Suprapubic skin (tissue), 4 donors: ENCODE data around the gene COA8. TPM values are rescaled to one million over a fixed set of nuclear protein-coding genes. Genes with fewer than 3 reads are reported as not detected.

Source experiments
- DNase-seq, 2 donors: peaks; one replicate each; pipeline ENCODE4 v3.0.0-alpha.2; 2019; ENCODE audit warnings: low spot score in 2 of 2
- H3K27ac ChIP-seq: fragments of 200-600 bp; sonication (generic); one replicate; pipeline ENCODE4 v1.5.1; 2019
- H3K27me3 ChIP-seq: fragments of 200-600 bp; sonication (generic); one replicate; pipeline ENCODE4 v1.5.1; 2019
- H3K36me3 ChIP-seq: fragments of 200-600 bp; sonication (generic); one replicate; pipeline ENCODE4 v1.5.1; 2019
- H3K4me1 ChIP-seq: fragments of 200-600 bp; sonication (generic); one replicate; pipeline ENCODE4 v1.5.1; 2019
- H3K4me3 ChIP-seq: fragments of 200-600 bp; sonication (generic); one replicate; pipeline ENCODE4 v1.5.1; 2019; ENCODE audit warnings: mild to moderate bottlenecking
- H3K9me3 ChIP-seq: fragments of 200-600 bp; sonication (generic); one replicate; pipeline ENCODE4 v1.5.1; 2019
- EP300 ChIP-seq: sonication (generic); formaldehyde crosslinking; IDR thresholded peaks from one replicate; pipeline ENCODE4 v1.6.1; 2017; ENCODE audit warnings: antibody characterized with exemption
- POLR2A ChIP-seq, 2 donors: fragments of 450-650 bp; IDR thresholded peaks; one replicate each; pipeline ENCODE4 v1.6.1; 2017; ENCODE audit warnings: antibody characterized with exemption in 2 of 2, mild to moderate bottlenecking in 2 of 2, moderate library complexity in 2 of 2
- POLR2AphosphoS5 ChIP-seq, 3 donors: sonication (generic); formaldehyde crosslinking; IDR thresholded peaks; one replicate each; pipeline ENCODE4 v1.6.1; 2017; ENCODE audit warnings: antibody characterized with exemption in 3 of 3
- WGBS: methylation state at CpG from one replicate; pipeline ENCODE4 v1.1.5; 2018; 5-methylcytosine and 5-hydroxymethylcytosine counted together
- total RNA-seq, 4 donors: library from RNA; depleted of rRNA; stranded (reverse); fragments of >200 nt; gene quantifications; one replicate each; pipeline ENCODE4 v1.1.0, GENCODE V29; 2016
- TF ChIP-seq, protein P1 (sequence below), 2 donors: fragments of 200-600 bp in 1 of 2; fragments of 450-650 bp in 1 of 2; sonication (generic) in 1 of 2; IDR thresholded peaks; one replicate each; pipeline ENCODE4 v1.5.1; 2016 to 2019; ENCODE audit warnings: antibody characterized with exemption in 2 of 2, mild to moderate bottlenecking in 1 of 2, moderate library complexity in 1 of 2

COA8 gene
- total RNA-seq, 4 donors from 2014 or later, result 17.1 to 30.3 (median 21.9) TPM

DNA sequence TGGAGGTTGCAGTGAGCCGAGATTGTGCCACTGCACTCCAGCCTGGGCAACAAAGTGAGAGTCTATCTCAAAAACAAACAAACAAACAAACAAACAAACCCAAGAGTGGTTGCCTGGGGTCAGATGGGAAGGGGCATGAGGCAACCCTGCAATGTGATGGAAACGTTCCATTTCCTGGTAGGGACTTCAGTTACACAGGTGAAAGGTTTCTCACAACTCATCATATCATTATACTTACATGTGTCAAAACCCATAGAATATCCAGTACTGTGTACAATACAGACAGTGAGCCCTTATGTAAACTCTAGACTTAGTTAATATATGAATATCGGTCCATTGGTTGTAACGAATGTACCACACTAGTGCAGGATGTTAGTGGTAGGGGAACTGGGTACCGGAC, 59.1 kb downstream of the COA8 start:
- Histone ChIP-seq H3K27me3 (no peaks in the 10 kb centered on the region), H3K9me3 (no peaks in the 10 kb centered on the region), H3K36me3 (no peaks in the 10 kb centered on the region), H3K4me3 (no peak overlapping the region), H3K4me1 (peaks cover 17% of the 10 kb centered on the region), H3K27ac (no peak overlapping the region)
- WGBS, result 94% methylated on average over 5 of the region's 5 CpGs
- DNase-seq, result no peak
- TF ChIP-seq, protein P1, sequence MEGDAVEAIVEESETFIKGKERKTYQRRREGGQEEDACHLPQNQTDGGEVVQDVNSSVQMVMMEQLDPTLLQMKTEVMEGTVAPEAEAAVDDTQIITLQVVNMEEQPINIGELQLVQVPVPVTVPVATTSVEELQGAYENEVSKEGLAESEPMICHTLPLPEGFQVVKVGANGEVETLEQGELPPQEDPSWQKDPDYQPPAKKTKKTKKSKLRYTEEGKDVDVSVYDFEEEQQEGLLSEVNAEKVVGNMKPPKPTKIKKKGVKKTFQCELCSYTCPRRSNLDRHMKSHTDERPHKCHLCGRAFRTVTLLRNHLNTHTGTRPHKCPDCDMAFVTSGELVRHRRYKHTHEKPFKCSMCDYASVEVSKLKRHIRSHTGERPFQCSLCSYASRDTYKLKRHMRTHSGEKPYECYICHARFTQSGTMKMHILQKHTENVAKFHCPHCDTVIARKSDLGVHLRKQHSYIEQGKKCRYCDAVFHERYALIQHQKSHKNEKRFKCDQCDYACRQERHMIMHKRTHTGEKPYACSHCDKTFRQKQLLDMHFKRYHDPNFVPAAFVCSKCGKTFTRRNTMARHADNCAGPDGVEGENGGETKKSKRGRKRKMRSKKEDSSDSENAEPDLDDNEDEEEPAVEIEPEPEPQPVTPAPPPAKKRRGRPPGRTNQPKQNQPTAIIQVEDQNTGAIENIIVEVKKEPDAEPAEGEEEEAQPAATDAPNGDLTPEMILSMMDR (IDR thresholded peaks at IDR 0.05), result no peak
- no peak for TF ChIP-seq EP300

- H3K36me3 ChIP-seq, result no peaks in the 10 kb centered on the region
- DNase-seq, result no peak
- no peak overlapping the region for H3K4me3 ChIP-seq
- no peak overlapping the region for H3K27ac ChIP-seq
- H3K27me3 ChIP-seq, result no peaks in the 10 kb centered on the region
- peaks cover 28% of the 10 kb centered on the region for H3K4me1 ChIP-seq
- H3K9me3 ChIP-seq, result no peaks in the 10 kb centered on the region
- 88% methylated on average over 4 of the region's 4 CpGs for WGBS
- TF ChIP-seq POLR2AphosphoS5 (IDR thresholded peaks at IDR 0.05), result no peak
- TF ChIP-seq POLR2A (IDR thresholded peaks at IDR 0.05), result no peak
These were observed 60.5 kb downstream of the COA8 start for GRCh38 chr14:103623308-103623707.

- 29% methylated on average over 10 of the region's 16 CpGs for WGBS
- Histone ChIP-seq H3K36me3 (no peaks in the 10 kb centered on the region), H3K4me1 (peaks cover 32% of the 10 kb centered on the region), H3K4me3 (no peak overlapping the region), H3K9me3 (no peaks in the 10 kb centered on the region), H3K27me3 (no peaks in the 10 kb centered on the region), H3K27ac (no peak overlapping the region)
- DNase-seq, result no peak
- TF ChIP-seq EP300 (no peak), POLR2AphosphoS5 (IDR thresholded peaks at IDR 0.05) (no peak), POLR2A (IDR thresholded peaks at IDR 0.05) (no peak)
- TF ChIP-seq, protein P1 (IDR thresholded peaks at IDR 0.05), result no peak
These were observed 61.2 kb downstream of the COA8 start for GRCh38 chr14:103623883-103624482.

- Histone ChIP-seq H3K36me3 (no peaks in the 10 kb centered on the region), H3K4me1 (peaks cover 32% of the 10 kb centered on the region), H3K4me3 (no peak overlapping the region), H3K9me3 (no peaks in the 10 kb centered on the region), H3K27me3 (no peaks in the 10 kb centered on the region), H3K27ac (peak overlapping the region; percentile 61)
- DNase-seq, result peak; percentile 91 to 93
- 6% methylated on average over 10 of the region's 10 CpGs for WGBS
- peak in 1 of 3 donors; percentile 67 for TF ChIP-seq POLR2AphosphoS5 (IDR thresholded peaks at IDR 0.05)
- no peak for TF ChIP-seq POLR2A (IDR thresholded peaks at IDR 0.05)
These were observed 62.1 kb downstream of the COA8 start for GRCh38 chr14:103624860-103625259.

- no peak overlapping the region for H3K4me3 ChIP-seq
- DNase-seq, result no peak
- no peaks in the 10 kb centered on the region for H3K9me3 ChIP-seq
- peak overlapping the region; percentile 61 for H3K27ac ChIP-seq
- H3K27me3 ChIP-seq, result no peaks in the 10 kb centered on the region
- 43% methylated on average over 11 of the region's 11 CpGs for WGBS
- TF ChIP-seq POLR2AphosphoS5 (IDR thresholded peaks at IDR 0.05) (no peak), EP300 (no peak), POLR2A (IDR thresholded peaks at IDR 0.05) (no peak)
- TF ChIP-seq, protein P1 (IDR thresholded peaks at IDR 0.05), result no peak
- peaks cover 39% of the 10 kb centered on the region for H3K4me1 ChIP-seq
- H3K36me3 ChIP-seq, result no peaks in the 10 kb centered on the region
These were observed 62.8 kb downstream of the COA8 start for GRCh38 chr14:103625356-103626095.

GRCh38 chr14:103626146-103626850, 63.5 kb downstream of the COA8 start:
- H3K27me3 ChIP-seq, result no peaks in the 10 kb centered on the region
- H3K9me3 ChIP-seq, result no peaks in the 10 kb centered on the region
- no peaks in the 10 kb centered on the region for H3K36me3 ChIP-seq
- 63% methylated on average over 3 of the region's 5 CpGs for WGBS
- H3K27ac ChIP-seq, result no peak overlapping the region
- H3K4me1 ChIP-seq, result peaks cover 46% of the 10 kb centered on the region
- no peak for DNase-seq
- no peak overlapping the region for H3K4me3 ChIP-seq
- TF ChIP-seq, protein P1 (IDR thresholded peaks at IDR 0.05), result no peak
- TF ChIP-seq POLR2A (IDR thresholded peaks at IDR 0.05) (no peak), POLR2AphosphoS5 (IDR thresholded peaks at IDR 0.05) (no peak), EP300 (no peak)
